GM12878 (cell line): ENCODE measurements around the gene RASAL2. TPM values are rescaled to one million over a fixed set of nuclear protein-coding genes. Genes with fewer than 3 reads are reported as not detected.

Experiments used
- ATAC-seq: fragments of 200-7000 bp; cut with Tn5 transposase; 3 replicates; pipeline ENCODE4 v1.9.1; 2020; ENCODE audit warnings: mild to moderate bottlenecking, moderate library complexity
- BruUV-seq: library from RNA; stranded (reverse); fragments of 400-500 nt; replicated peaks from 2 replicates; lab custom pipeline; 2021; lab: Mats Ljungman, UMichigan
- CTCF ChIA-PET: fragments of 300-600 bp; sonication (Branson Sonifier 250); formaldehyde crosslinking; extraction: SDS; loops from one replicate; lab custom pipeline; 2021; ENCODE audit warnings: inconsistent platforms; lab: Yijun Ruan, JAX
- POLR2A ChIA-PET: fragments of 350-600 bp; formaldehyde crosslinking; extraction: SDS; loops from one replicate; lab custom pipeline; 2021; ENCODE audit warnings: inconsistent platforms; lab: Charles Lee
- RAD21 ChIA-PET: fragments of 300-600 bp; sonication (Branson Sonifier 250); formaldehyde crosslinking; loops from one replicate; lab custom pipeline; 2023; ENCODE audit warnings: antibody characterized with exemption; ENCODE audit not compliant: unreplicated experiment; lab: Charles Lee
- SMC1A ChIA-PET: fragments of 300-600 bp; sonication (Branson Sonifier 250); formaldehyde crosslinking; loops from one replicate; lab custom pipeline; 2023; ENCODE audit not compliant: unreplicated experiment, uncharacterized antibody; lab: Charles Lee
- DNase-seq: peaks from one replicate; pipeline ENCODE4 v3.0.0-alpha.2; 2011; ENCODE audit warnings: low read depth, low spot score
- FAIRE-seq: peaks from 3 replicates; lab custom pipeline; 2011; peaks lifted over from hg19 to GRCh38; lab: Jason Lieb, UNC
- H2AFZ ChIP-seq: 2 replicates; pipeline ENCODE4 v1.6.0; 2011; ENCODE audit warnings: low read depth, low read length, control low read depth; ENCODE audit not compliant: control insufficient read depth
- H3K27ac ChIP-seq: 2 replicates; pipeline ENCODE4 v1.5.1; 2011; ENCODE audit warnings: control low read depth; ENCODE audit not compliant: control insufficient read depth, insufficient read depth
- H3K27me3 ChIP-seq, 2 experiments: replicated peaks in 1 of 2; 2 replicates each; pipeline versions ENCODE4 v1.6.0 to v1.6.1; 2011; ENCODE audit warnings: low read length in 1 of 2; ENCODE audit not compliant: control insufficient read depth in 2 of 2, insufficient read depth in 2 of 2
- H3K36me3 ChIP-seq, 2 experiments: 2 replicates each; pipeline ENCODE4 v1.5.1; 2011; ENCODE audit warnings: low read length in 1 of 2; ENCODE audit not compliant: control insufficient read depth in 2 of 2, insufficient read depth in 2 of 2
- H3K4me1 ChIP-seq: 2 replicates; pipeline ENCODE4 v1.6.1; 2011; ENCODE audit warnings: mild to moderate bottlenecking, low read length, moderate library complexity, mixed read lengths; ENCODE audit not compliant: control insufficient read depth, insufficient read depth
- H3K4me2 ChIP-seq: 2 replicates; pipeline ENCODE4 v1.6.0; 2011; ENCODE audit warnings: control low read depth; ENCODE audit not compliant: control insufficient read depth, insufficient read depth
- H3K4me3 ChIP-seq: fragments of 200-600 bp; sonication (generic); 2 replicates; pipeline ENCODE4 v1.5.1; 2016
- H3K79me2 ChIP-seq: 2 replicates; pipeline ENCODE4 v1.6.0; 2011; ENCODE audit warnings: low read length; ENCODE audit not compliant: control insufficient read depth, insufficient read depth
- H3K9ac ChIP-seq: 2 replicates; pipeline ENCODE4 v1.8.0; 2011; ENCODE audit warnings: low read length, control low read depth, mixed read lengths; ENCODE audit not compliant: control insufficient read depth, insufficient read depth
- H3K9me3 ChIP-seq: replicated peaks from 3 replicates; pipeline ENCODE4 v1.5.1; 2011; ENCODE audit warnings: mild to moderate bottlenecking, low read length; ENCODE audit not compliant: control insufficient read depth, insufficient read depth
- H4K20me1 ChIP-seq: 2 replicates; pipeline ENCODE4 v1.6.0; 2011; ENCODE audit not compliant: control insufficient read depth, insufficient read depth
- BMI1 ChIP-seq: fragments of 450-650 bp; IDR thresholded peaks from 2 replicates; pipeline ENCODE4 v1.6.1; 2016; ENCODE audit warnings: mild to moderate bottlenecking, moderate library complexity, borderline replicate concordance
- CBX5 ChIP-seq: sonication (generic); IDR thresholded peaks from 2 replicates; pipeline ENCODE4 v1.6.1; 2016; ENCODE audit warnings: low read depth, moderate library complexity, mild to moderate bottlenecking, inconsistent platforms
- CREM ChIP-seq: IDR thresholded peaks from 2 replicates; pipeline ENCODE4 v1.6.1; 2014; ENCODE audit warnings: antibody characterized with exemption, low read depth
- GABPA ChIP-seq: IDR thresholded peaks from 2 replicates; pipeline ENCODE4 v1.6.1; 2014; ENCODE audit warnings: antibody characterized with exemption, low read depth, mild to moderate bottlenecking, inconsistent platforms
- HDAC6 ChIP-seq: fragments of 200-600 bp; sonication (generic); IDR thresholded peaks from one replicate; pipeline ENCODE4 v1.8.0; 2017; ENCODE audit warnings: antibody characterized with exemption; ENCODE audit not compliant: unreplicated experiment
- IKZF2 ChIP-seq, 2 experiments: fragments of 450-650 bp; IDR thresholded peaks; 2 replicates each; pipeline ENCODE4 v1.6.1; 2017; ENCODE audit warnings: mild to moderate bottlenecking in 2 of 2, moderate library complexity in 2 of 2
- MXI1 ChIP-seq: fragments of 150-350 bp; IDR thresholded peaks from 2 replicates; pipeline ENCODE4 v1.6.1; 2011; ENCODE audit warnings: low read depth, mild to moderate bottlenecking, inconsistent platforms, low read length, improper control_type of control experiment
- NFIC ChIP-seq: IDR thresholded peaks from 2 replicates; pipeline ENCODE4 v1.6.1; 2012; ENCODE audit warnings: low read depth, mild to moderate bottlenecking, inconsistent platforms, low read length, moderate library complexity
- NFXL1 ChIP-seq: fragments of 450-650 bp; IDR thresholded peaks from 2 replicates; pipeline ENCODE4 v1.6.1; 2017; ENCODE audit warnings: antibody characterized with exemption, mild to moderate bottlenecking, borderline replicate concordance
- NKRF ChIP-seq: fragments of 450-650 bp; conservative IDR thresholded peaks from 2 replicates; pipeline ENCODE4 v1.6.1; 2017; ENCODE audit warnings: mild to moderate bottlenecking, moderate library complexity
- RB1 ChIP-seq: fragments of 450-650 bp; formaldehyde crosslinking; IDR thresholded peaks from 2 replicates; pipeline ENCODE4 v1.6.1; 2017; ENCODE audit warnings: mild to moderate bottlenecking, borderline replicate concordance
- REST ChIP-seq: IDR thresholded peaks from 2 replicates; pipeline ENCODE4 v1.6.1; 2012; ENCODE audit warnings: mild to moderate bottlenecking, low read depth, low read length
- SMAD1 ChIP-seq: fragments of 450-650 bp; IDR thresholded peaks from 2 replicates; pipeline ENCODE4 v1.6.1; 2018; ENCODE audit warnings: mild to moderate bottlenecking, low read depth; ENCODE audit not compliant: partially characterized antibody
- SUPT20H ChIP-seq: IDR thresholded peaks from 2 replicates; pipeline ENCODE4 v1.6.1; 2011; ENCODE audit warnings: low read depth, mild to moderate bottlenecking, low read length, moderate library complexity, borderline replicate concordance; ENCODE audit not compliant: control insufficient read depth
- TCF7 ChIP-seq: IDR thresholded peaks from 2 replicates; pipeline ENCODE4 v1.6.1; 2014; ENCODE audit warnings: antibody characterized with exemption, borderline replicate concordance
- YY1 ChIP-seq: IDR thresholded peaks from 2 replicates; pipeline ENCODE4 v1.6.1; 2011; ENCODE audit warnings: low read depth, mild to moderate bottlenecking, low read length
- ZNF24 ChIP-seq: fragments of 450-650 bp; IDR thresholded peaks from 2 replicates; pipeline ENCODE4 v1.6.1; 2017; ENCODE audit warnings: antibody characterized with exemption, mild to moderate bottlenecking
- WGBS: methylation state at CpG from one replicate; pipeline ENCODE4 v1.1.6; 2016; ENCODE audit warnings: low lambda C conversion rate; ENCODE audit not compliant: insufficient replicate concordance, insufficient coverage; ENCODE audit errors: missing lambda C conversion rate; 5-methylcytosine and 5-hydroxymethylcytosine counted together
- in situ Hi-C: fragments of 300-500 bp; cut with MboI; formaldehyde crosslinking; loops from 9 replicates; pipeline ENCODE4 v1.14.3; 2018; ENCODE audit warnings: mixed read lengths
- intact Hi-C: fragments of 100-400 bp; cut with micrococcal nuclease; formaldehyde crosslinking; loops from one replicate; pipeline ENCODE4 v1.14.2; 2022; ENCODE audit not compliant: unreplicated experiment
- polyA plus RNA-seq, 11 experiments: library from polyadenylated mRNA; depleted of rRNA in 4 of 11; unstranded in 6 of 11; stranded (reverse) in 5 of 11; fragments of >200 nt; fragmentation: Nextera tagmentation in 4 of 11; fragmentation: Illumina TruSeq in 1 of 11; extraction: Ambion mirVana in 4 of 11; extraction: Trizol in 1 of 11; gene quantifications; 1 replicate in 1 of 11; 2 replicates in 10 of 11; pipeline versions ENCODE4 v1.2.1 to v1.2.3, GENCODE V29; 2011 to 2016; ENCODE audit warnings: inconsistent platforms in 2 of 11, missing spikeins in 2 of 11, low read depth in 1 of 11
- total RNA-seq, 4 experiments: library from RNA; depleted of rRNA in 3 of 4; stranded (reverse); fragments of >200 nt in 3 of 4; fragmentation: Illumina TruSeq in 1 of 4; extraction: Trizol in 1 of 4; gene quantifications; 2 replicates each; pipeline versions ENCODE4 v1.2.1 to v1.2.3, GENCODE V29; 2013 to 2021
- TF ChIP-seq, protein P1 (sequence below): fragments of 150-350 bp; IDR thresholded peaks from 2 replicates; pipeline ENCODE4 v1.6.1; 2016; ENCODE audit warnings: low read depth, low read length

RASAL2 gene
- total and polyA plus RNA-seq, 10 of the 15 experiments (the other 5 are each of a cell fraction or from before 2014, with no cell fraction given) = 0.02 to 6.9 (median 0.17) TPM; not detected in 1

GRCh38 chr1:178409541-178409940, 315.6 kb downstream of the RASAL2 start:
- WGBS = 4% methylated on average over 2 of the region's 2 CpGs
- no TSS peak for BruUV-seq
- ATAC-seq (no peak), FAIRE-seq (no peak), DNase-seq (no peak)
- intact Hi-C loops = no loop called here
- Histone ChIP-seq H3K9ac (no peak overlapping the region), H4K20me1 (no peaks in the 10 kb centered on the region), H3K36me3 (no peaks in the 10 kb centered on the region), H3K27me3 (no peaks in the 10 kb centered on the region), H2AFZ (no peak overlapping the region), H3K4me3 (no peak overlapping the region), H3K27ac (no peak overlapping the region), H3K79me2 (no peaks in the 10 kb centered on the region), H3K4me1 (peaks cover 17% of the 10 kb centered on the region), H3K9me3 (peaks cover 5% of the 10 kb centered on the region; the same call in 2 of the 3 replicates), H3K4me2 (no peak overlapping the region)
- RAD21 ChIA-PET = no interaction called here
- in situ Hi-C loops = no loop called here
- POLR2A ChIA-PET = no interaction called here
- SMC1A ChIA-PET = interaction anchor here (1.0 to 1.5 kb wide), 4 partner anchors 9 to 62 kb away, joined by 3 to 4 read pairs (median 4); no protein-coding TSS in a partner anchor
- CTCF ChIA-PET = no interaction called here
- TF ChIP-seq MXI1 (no peak), CREM (no peak), RB1 (no peak), NKRF (no peak), REST (no peak), YY1 (no peak), SMAD1 (no peak), TCF7 (no peak), NFIC (no peak), GABPA (no peak), ZNF24 (no peak), HDAC6 (no peak), BMI1 (no peak), SUPT20H (no peak), IKZF2 (IDR thresholded peaks at IDR 0.05) (no peak), CBX5 (no peak), NFXL1 (no peak)
- TF ChIP-seq, protein P1, sequence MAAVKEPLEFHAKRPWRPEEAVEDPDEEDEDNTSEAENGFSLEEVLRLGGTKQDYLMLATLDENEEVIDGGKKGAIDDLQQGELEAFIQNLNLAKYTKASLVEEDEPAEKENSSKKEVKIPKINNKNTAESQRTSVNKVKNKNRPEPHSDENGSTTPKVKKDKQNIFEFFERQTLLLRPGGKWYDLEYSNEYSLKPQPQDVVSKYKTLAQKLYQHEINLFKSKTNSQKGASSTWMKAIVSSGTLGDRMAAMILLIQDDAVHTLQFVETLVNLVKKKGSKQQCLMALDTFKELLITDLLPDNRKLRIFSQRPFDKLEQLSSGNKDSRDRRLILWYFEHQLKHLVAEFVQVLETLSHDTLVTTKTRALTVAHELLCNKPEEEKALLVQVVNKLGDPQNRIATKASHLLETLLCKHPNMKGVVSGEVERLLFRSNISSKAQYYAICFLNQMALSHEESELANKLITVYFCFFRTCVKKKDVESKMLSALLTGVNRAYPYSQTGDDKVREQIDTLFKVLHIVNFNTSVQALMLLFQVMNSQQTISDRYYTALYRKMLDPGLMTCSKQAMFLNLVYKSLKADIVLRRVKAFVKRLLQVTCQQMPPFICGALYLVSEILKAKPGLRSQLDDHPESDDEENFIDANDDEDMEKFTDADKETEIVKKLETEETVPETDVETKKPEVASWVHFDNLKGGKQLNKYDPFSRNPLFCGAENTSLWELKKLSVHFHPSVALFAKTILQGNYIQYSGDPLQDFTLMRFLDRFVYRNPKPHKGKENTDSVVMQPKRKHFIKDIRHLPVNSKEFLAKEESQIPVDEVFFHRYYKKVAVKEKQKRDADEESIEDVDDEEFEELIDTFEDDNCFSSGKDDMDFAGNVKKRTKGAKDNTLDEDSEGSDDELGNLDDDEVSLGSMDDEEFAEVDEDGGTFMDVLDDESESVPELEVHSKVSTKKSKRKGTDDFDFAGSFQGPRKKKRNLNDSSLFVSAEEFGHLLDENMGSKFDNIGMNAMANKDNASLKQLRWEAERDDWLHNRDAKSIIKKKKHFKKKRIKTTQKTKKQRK = no peak
